ENCODE results near the gene RCAN2.
A peak's percentile ranks its signal among the peaks of the same experiment; 100 is the strongest.

RCAN2 gene

DNA sequence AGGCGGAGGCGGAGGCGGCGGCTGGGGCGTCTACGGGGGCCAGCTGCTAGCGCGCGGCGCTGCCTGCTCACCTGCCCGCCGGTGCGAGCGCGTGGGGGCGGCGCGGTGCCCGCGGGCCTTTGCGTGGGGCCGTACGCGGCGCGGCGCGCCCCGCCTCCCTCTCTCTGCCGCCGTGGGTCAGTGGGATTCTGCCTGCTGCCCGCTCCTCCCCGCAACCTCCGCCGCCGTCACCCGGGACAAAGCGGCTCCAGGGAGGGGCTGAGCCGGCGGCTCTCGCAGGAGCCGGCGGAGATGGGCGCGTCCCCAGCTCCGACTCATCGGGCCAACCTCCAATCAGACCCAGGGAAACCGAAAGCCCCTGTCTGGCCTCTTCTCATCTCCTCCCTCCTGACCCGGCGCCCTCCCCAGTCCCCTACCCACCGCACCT is at the start of gene RCAN2:
Gene RCAN2 (minus strand): TSS at position 249 of the 427 bp plus-strand sequence.
- peak in 1 of 2 experiments; percentile 4 for DNase-seq

GRCh38 chr6:46539866-46540265 is 48.6 kb upstream of the RCAN2 start:
- no peak for DNase-seq

DNA sequence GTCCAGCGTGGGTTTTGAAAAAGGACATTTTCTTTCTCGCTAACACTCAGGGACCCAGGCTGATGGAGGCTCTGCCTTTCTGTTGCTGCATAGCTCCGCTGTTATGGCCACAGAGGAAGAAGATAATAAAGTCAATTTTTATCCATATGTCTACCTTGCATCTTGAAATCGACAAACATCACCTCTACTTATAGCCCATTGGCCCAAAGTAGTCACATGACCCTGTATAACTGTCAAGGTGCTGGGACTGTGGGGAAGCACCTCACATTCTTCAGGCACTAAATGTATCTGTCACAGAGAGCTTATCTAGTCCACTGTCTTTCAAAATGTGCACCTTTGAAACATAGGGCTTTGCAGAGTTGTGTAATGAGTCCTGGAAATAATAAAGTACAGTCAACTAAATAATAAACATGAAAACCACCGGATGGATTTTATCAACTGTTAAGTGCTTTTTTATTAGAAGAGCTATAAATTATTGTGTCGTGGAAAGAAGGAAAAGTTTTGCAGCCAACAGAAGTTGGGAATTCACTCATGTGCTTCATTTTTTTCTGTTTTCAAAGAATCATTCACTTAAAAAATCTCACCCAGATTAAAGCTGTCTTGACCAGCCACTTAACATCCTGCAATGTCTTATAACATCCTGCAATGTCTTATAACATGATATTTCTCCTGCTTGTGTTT is 47.7 kb upstream of the RCAN2 start:
- no peak for DNase-seq

DNA sequence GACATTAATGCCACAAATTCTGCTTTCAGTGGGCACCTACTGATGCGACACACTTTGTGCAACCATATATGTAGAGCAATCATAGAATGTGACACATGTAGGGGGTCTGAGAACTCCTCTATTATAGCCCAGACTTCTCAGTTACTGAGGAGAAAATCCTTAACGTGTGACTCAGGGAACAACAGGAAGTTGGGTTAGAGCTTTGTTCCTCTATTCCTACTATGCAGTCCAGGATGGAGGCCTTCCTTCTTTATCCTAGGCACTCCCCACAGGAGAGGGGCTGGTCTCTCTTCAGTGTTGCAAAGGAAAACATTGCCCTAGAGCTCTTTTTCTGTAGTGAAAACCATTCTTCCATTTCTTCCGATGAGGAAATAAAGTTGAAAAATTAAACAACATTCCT is 39.6 kb upstream of the RCAN2 start:
- DNase-seq, result no peak

DNA sequence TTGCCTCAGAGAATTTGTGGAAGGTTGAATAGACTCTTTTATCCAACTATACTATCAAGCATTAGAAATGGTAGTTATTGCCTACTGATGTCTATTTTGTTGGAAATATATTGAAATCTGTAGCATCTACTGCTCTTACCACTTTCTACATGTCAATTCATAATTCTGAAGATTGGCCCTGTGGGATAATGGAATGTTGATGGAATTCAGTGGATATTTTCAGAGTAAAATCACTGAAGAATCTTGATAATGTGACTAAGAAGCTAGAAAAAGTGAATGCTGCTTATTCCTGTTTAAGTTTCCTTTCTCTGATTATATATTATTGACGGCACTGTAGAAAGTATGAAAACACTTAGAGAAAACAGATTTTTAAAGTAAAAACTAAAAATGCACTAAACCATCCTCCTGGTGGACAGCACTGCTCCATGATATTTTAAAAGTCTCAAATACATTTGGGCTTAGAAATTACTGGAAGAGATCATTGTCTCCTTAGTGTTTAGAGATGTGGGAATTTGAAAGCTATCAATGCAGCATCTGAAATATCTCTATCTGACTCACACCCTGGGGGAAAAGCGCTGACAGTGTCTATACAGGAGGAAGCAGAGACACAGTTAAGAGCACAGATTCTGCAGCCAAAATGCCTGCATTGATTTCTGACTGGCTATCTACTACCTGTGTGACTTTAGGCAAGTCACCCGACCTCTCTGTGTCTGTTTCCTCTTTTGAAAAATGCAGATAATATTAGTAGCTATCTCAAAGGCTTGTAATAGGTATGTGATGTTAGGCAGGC is 37.9 kb upstream of the RCAN2 start:
- DNase-seq, result no peak

DNA sequence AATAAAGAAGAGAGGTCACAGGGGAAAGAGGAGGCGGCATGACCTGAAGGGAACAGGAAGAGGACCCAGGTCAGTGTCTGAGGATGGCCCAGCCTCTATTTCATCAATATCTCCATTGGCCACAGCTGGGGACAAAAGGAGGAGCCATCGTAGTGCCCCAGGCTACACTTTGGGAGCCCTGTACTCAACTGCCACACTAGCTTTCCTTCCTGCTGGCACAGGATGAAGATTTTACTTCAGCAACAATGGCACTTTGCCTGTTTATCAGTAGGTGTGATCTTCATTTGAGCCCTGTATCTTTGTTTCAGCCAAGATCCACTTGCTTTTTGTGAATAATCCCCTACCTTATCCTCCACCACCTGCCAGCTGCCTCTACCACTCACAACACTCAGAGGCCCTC is 35.4 kb upstream of the RCAN2 start:
- no peak for DNase-seq

DNA sequence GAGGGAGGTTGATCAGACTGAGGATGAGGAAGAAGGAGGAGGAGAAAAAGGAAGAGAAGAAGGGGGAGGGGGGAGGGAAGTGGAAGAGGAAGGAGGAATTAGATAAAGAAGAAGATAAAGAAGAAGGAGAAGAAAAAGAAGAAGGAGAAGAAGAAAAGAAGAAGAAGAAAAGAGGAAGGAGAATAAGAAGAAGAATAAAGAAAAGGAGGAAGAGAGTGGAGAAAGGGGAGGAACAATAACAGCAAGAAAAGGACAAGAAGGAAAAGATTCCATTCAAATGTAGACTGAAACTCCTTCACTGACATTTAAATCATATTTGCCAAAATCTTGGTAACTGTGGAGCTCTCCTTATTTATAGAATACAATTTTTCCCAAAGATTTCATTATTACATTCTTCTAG is 34.3 kb upstream of the RCAN2 start:
- DNase-seq, result no peak

DNA sequence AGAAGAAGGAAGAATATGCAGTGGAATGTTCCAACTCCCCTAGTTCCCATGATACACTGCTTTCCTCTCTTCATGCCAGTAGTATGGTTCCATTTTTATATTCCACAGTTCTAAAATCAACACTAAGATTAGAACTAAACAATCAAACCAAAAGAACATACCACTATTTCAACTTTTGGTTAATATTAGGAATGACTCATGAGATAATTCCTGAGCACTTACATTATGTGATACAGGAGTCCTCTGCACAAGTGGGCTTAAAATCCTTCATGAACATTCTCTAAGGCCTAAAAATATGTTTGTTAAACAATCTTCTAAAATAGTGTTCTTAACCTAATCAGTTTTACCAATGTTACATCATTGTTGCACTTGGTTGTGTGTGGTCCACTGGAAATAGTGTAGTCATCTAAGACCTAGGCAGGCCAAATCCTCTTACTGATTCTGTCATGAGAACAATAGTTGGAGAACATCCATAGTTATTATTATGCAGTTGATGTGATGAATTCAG is 30.3 kb upstream of the RCAN2 start:
- no peak for DNase-seq

- no peak for DNase-seq
Observed at GRCh38 chr6:46517202-46517601, 26.0 kb upstream of the RCAN2 start.

DNA sequence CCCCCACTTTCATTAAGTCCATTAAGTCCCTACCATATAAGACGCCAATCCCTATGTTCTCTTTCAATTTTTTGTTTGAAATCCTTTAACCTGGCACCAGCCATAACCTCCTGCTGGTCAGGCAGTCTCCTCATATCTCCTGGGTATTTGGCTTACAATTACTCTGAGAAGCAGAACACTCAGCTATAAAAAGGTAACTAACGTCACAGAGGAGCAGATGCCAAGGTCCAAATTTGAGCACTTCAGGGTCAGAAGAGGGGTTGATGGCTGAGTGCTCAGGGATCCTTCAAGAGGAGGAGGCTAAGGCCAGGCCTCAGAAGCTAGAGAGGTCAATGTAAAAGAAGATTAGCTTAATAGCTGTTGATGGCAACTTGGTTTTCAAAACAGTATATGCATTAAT is 22.3 kb upstream of the RCAN2 start:
- no peak for DNase-seq

- DNase-seq, result no peak
Observed at GRCh38 chr6:46511320-46511719, 20.1 kb upstream of the RCAN2 start.

DNA sequence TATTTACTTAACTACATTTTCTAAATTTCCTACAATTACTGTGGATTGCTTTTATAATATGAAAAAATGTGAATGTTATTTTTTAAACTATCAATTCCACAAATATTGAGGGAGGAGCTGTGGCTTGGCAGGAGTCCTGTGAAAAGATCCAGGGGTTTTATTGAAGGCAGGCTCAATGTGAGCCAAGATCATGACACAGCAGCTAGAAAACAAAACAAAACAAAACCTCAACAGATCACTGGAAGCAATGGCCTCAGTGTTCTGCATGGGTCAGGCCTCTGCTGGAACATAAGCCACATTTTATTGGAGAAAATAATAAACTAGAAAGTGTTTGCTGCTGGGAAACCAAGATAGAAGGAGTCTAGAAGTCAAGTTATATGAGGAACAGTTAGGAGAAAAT is 19.4 kb upstream of the RCAN2 start:
- DNase-seq, result no peak

DNA sequence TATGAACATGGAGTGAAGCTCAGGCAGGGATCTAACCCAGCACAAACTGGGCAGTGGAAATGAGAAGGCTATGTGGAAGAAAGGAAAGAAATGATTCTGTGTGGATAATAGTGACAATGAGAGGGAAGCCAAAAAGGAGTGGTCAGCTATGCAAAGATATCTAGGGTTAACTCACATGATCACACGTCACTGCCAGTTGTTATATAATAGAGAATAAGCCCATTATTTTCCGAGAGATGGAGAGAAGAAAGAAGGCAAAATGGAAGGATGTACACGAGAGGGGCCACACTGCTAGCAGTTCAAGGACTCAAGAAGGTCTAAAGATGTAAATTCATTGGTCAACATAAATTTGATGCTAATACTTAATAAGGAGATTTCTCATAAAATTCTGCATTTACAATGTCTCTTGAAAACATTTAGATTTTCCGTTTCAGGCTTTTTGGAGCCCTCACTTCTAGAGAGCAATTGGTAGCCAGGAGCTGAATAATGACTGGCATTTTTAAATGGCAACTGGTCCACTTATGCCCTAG is 18.8 kb upstream of the RCAN2 start:
- no peak for DNase-seq

- no peak for DNase-seq
Observed at GRCh38 chr6:46509063-46509462, 17.8 kb upstream of the RCAN2 start.

GRCh38 chr6:46507426-46507825 is 16.2 kb upstream of the RCAN2 start:
- DNase-seq, result no peak

- no peak for DNase-seq
Observed at GRCh38 chr6:46505693-46506512, 14.7 kb upstream of the RCAN2 start.

- no peak for DNase-seq
Observed at GRCh38 chr6:46504242-46504641, 13.0 kb upstream of the RCAN2 start.

GRCh38 chr6:46502486-46503119 is 11.4 kb upstream of the RCAN2 start:
- DNase-seq, result no peak

- DNase-seq, result no peak
Observed at GRCh38 chr6:46501136-46502089, 10.2 kb upstream of the RCAN2 start.

DNA sequence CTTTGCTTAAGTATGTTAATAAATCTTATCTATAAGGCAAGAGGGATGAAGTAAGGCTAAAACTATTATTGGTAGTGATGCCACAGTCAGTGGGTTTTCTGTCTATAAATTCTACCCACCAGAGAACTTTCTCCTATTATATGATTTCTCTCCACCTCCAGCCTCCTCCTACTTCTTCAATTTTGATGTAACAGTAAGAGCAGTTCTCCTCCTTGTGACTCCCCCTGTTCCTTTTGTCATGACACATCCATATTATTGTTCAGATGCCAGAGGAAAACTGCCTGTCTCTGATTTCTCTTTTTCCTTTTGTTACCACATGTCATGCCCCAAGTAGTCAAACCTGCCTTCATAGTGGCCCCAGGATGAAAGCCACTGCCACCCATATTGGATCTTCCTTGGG is 9.1 kb upstream of the RCAN2 start:
- no peak for DNase-seq
